Progenitor cell of endocrine pancreas (in vitro differentiated cells): ENCODE data around the gene PANX1. TPM values are rescaled to one million over a fixed set of nuclear protein-coding genes. Genes with fewer than 3 reads are reported as not detected.

Experiments
- DNase-seq: peaks from one replicate; pipeline ENCODE4 v3.0.0; 2021; ENCODE audit warnings: low spot score; ENCODE audit not compliant: unreplicated experiment
- H3K27ac Mint-ChIP-seq: 2 replicates; pipeline ENCODE4 v1.8.0; 2021; ENCODE audit warnings: mild to moderate bottlenecking, moderate library complexity, mixed read lengths
- H3K27me3 Mint-ChIP-seq: 2 replicates; pipeline ENCODE4 v1.8.0; 2021; ENCODE audit warnings: mixed read lengths
- H3K36me3 Mint-ChIP-seq: 2 replicates; pipeline ENCODE4 v1.8.0; 2022; ENCODE audit warnings: mixed read lengths; ENCODE audit not compliant: insufficient read depth
- H3K4me1 Mint-ChIP-seq: 2 replicates; pipeline ENCODE4 v1.8.0; 2021; ENCODE audit warnings: low read depth, mixed read lengths
- H3K4me3 Mint-ChIP-seq: 2 replicates; pipeline ENCODE4 v1.8.0; 2021; ENCODE audit warnings: low read depth, mild to moderate bottlenecking, moderate library complexity, mixed read lengths
- H3K9me3 Mint-ChIP-seq: 2 replicates; pipeline ENCODE4 v1.8.0; 2021; ENCODE audit warnings: low read depth, mixed read lengths
- total RNA-seq: library from RNA; stranded (reverse); gene quantifications from 2 replicates; pipeline ENCODE4 v1.2.1, GENCODE V29; 2021
- TF ChIP-seq, protein P1 (sequence below): fragments of 200-600 bp; sonication (generic); IDR thresholded peaks from one replicate; pipeline ENCODE4 v1.5.0; 2021; ENCODE audit warnings: antibody characterized with exemption, mild to moderate bottlenecking; ENCODE audit not compliant: unreplicated experiment

Gene PANX1
- total RNA-seq, 1 donor from 2014 or later = 31.9 TPM

DNA sequence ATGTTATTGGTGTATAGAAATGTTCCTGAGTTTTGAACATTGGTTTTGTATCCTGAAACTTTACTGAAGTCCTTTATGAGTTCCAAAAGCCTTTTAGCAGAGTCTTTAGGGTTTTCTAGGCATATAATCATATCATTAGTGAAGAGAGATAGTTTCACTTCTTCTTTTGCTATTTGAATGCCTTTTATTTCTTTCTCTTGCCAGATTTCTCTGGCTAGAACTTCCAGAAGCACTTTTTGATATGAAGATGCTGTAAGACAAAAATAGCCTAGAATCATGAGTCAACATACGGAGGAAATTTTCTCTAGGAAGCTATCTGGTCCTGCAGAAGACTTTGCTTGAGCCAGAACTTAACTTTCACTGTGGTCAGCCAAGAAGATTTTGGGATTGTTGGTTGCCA is 89.1 kb downstream of the PANX1 start:
- peaks cover 14% of the 10 kb centered on the region for H3K9me3 Mint-ChIP-seq
- H3K27ac Mint-ChIP-seq = no peak overlapping the region
- H3K27me3 Mint-ChIP-seq = no peaks in the 10 kb centered on the region
- H3K36me3 Mint-ChIP-seq = no peaks in the 10 kb centered on the region
- DNase-seq = no peak
- H3K4me3 Mint-ChIP-seq = no peak overlapping the region
- no peaks in the 10 kb centered on the region for H3K4me1 Mint-ChIP-seq
- TF ChIP-seq, protein P1, sequence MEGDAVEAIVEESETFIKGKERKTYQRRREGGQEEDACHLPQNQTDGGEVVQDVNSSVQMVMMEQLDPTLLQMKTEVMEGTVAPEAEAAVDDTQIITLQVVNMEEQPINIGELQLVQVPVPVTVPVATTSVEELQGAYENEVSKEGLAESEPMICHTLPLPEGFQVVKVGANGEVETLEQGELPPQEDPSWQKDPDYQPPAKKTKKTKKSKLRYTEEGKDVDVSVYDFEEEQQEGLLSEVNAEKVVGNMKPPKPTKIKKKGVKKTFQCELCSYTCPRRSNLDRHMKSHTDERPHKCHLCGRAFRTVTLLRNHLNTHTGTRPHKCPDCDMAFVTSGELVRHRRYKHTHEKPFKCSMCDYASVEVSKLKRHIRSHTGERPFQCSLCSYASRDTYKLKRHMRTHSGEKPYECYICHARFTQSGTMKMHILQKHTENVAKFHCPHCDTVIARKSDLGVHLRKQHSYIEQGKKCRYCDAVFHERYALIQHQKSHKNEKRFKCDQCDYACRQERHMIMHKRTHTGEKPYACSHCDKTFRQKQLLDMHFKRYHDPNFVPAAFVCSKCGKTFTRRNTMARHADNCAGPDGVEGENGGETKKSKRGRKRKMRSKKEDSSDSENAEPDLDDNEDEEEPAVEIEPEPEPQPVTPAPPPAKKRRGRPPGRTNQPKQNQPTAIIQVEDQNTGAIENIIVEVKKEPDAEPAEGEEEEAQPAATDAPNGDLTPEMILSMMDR = no peak

DNA sequence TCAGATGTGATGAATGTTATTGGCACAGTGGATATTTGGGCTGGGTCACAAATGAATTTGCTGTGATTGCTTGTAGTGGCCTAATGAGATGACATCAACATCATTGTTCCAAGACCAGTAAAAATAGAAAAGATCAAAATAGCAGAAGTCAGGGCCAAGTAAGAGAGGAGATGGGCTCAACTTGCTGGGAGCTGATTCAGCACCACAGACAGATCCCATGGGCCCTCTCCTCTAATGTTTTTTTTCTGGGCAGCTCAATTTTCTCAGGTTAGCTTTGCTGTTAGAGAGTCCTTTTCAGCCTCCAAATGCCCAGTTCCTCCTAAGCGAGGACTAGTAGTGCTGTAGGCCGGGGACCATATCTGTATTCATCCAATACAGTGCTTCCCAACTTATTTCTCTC is 89.7 kb downstream of the PANX1 start:
- no peaks in the 10 kb centered on the region for H3K36me3 Mint-ChIP-seq
- TF ChIP-seq, protein P1 = no peak
- no peak for DNase-seq
- H3K27me3 Mint-ChIP-seq = no peaks in the 10 kb centered on the region
- H3K9me3 Mint-ChIP-seq = peaks cover 14% of the 10 kb centered on the region
- no peaks in the 10 kb centered on the region for H3K4me1 Mint-ChIP-seq
- H3K27ac Mint-ChIP-seq = no peak overlapping the region
- no peak overlapping the region for H3K4me3 Mint-ChIP-seq

DNA sequence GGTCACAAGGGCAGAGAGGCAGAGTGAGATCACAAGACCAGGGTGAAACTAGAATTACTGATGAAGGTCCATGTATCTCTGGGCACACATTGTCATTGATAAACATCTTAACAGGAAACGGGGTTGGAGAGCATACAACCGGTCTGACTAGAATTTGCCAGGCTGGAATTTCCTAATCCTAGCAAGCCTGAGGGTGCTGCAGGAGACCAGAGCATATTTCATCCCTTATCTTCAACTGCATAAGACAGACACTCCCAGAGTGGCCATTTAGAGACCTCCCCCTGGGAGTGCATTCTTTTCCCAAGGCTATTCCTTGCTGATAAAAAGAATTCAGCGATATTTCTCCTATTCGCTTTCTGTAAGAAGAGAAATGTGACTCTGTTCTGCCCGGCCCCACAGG is 91.1 kb downstream of the PANX1 start:
- Mint-ChIP-seq H3K27ac (no peak overlapping the region), H3K27me3 (no peaks in the 10 kb centered on the region), H3K4me1 (no peaks in the 10 kb centered on the region), H3K4me3 (no peak overlapping the region), H3K9me3 (peaks cover 14% of the 10 kb centered on the region), H3K36me3 (no peaks in the 10 kb centered on the region)
- TF ChIP-seq, protein P1 = no peak
- no peak for DNase-seq

DNA sequence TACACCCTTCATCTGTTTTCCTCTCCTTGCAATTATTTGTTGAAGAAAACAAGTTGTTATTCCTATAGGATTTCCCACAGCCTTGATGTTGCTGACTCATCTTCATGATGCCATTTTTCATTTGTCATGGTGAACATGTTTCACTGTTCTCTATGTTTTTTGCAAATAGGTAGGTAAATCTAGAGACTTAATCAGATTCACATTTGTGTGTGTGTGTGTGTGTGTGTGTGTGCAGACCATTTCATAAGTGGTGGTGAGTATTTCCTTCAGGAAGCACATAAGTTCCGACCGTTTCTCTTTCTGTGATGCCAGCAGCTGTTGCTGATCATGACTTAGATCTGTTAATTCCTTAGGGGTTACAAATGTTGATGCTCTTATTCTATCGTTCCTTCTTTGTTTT is 95.4 kb downstream of the PANX1 start:
- no peak for DNase-seq
- peaks cover 10% of the 10 kb centered on the region for H3K9me3 Mint-ChIP-seq
- no peaks in the 10 kb centered on the region for H3K27me3 Mint-ChIP-seq
- no peaks in the 10 kb centered on the region for H3K36me3 Mint-ChIP-seq
- TF ChIP-seq, protein P1 = no peak
- no peaks in the 10 kb centered on the region for H3K4me1 Mint-ChIP-seq
- H3K27ac Mint-ChIP-seq = no peak overlapping the region
- H3K4me3 Mint-ChIP-seq = no peak overlapping the region

Other genes starting within 250 kb of the PANX1 start
- not detected in 2 replicates for gene HEPHL1, start 107.5 kb upstream of the PANX1 start, total RNA-seq
- not detected in 2 replicates for gene IZUMO1R, start 175.7 kb downstream of the PANX1 start, total RNA-seq